Sigmoid colon (tissue), 7 donors: ENCODE results near the gene TMEM51. TPM values are rescaled to one million over a fixed set of nuclear protein-coding genes. Genes with fewer than 3 reads are reported as not detected.

Source experiments
- DNase-seq: peaks from one replicate; pipeline ENCODE4 v3.0.0-alpha.2; 2019
- H3K27ac ChIP-seq, 4 donors: fragments of 200-600 bp; sonication (generic); one replicate each; pipeline ENCODE4 v1.5.1; 2016 to 2019; ENCODE audit warnings: mild to moderate bottlenecking in 1 of 4
- H3K27me3 ChIP-seq, 3 donors: fragments of 200-600 bp; sonication (generic); one replicate each; pipeline ENCODE4 v1.5.1; 2019; ENCODE audit warnings: mild to moderate bottlenecking in 1 of 3
- H3K36me3 ChIP-seq, 4 donors: fragments of 200-600 bp; sonication (generic); one replicate each; pipeline ENCODE4 v1.5.1; 2016 to 2019
- H3K4me1 ChIP-seq, 4 donors: fragments of 200-600 bp; sonication (generic); one replicate each; pipeline ENCODE4 v1.5.1; 2017 to 2019
- H3K4me3 ChIP-seq, 4 donors: fragments of 200-600 bp; sonication (generic); one replicate each; pipeline ENCODE4 v1.5.1; 2017 to 2019; ENCODE audit warnings: mild to moderate bottlenecking in 2 of 4, moderate library complexity in 1 of 4
- H3K9me3 ChIP-seq, 4 donors: fragments of 200-600 bp in 3 of 4; sonication (generic) in 3 of 4; one replicate each; pipeline versions ENCODE4 v1.5.1 to v1.6.1; 2013 to 2019
- EP300 ChIP-seq, 4 donors: sonication (generic); formaldehyde crosslinking; IDR thresholded peaks; one replicate each; pipeline ENCODE4 v1.6.1; 2017; ENCODE audit warnings: antibody characterized with exemption in 4 of 4
- POLR2A ChIP-seq, 2 donors: fragments of 450-650 bp; IDR thresholded peaks; one replicate each; pipeline ENCODE4 v1.6.1; 2016; ENCODE audit warnings: antibody characterized with exemption in 2 of 2, mild to moderate bottlenecking in 2 of 2, moderate library complexity in 2 of 2
- POLR2AphosphoS5 ChIP-seq, 4 donors: sonication (generic); formaldehyde crosslinking; IDR thresholded peaks; one replicate each; pipeline ENCODE4 v1.6.1; 2017; ENCODE audit warnings: antibody characterized with exemption in 4 of 4
- WGBS, 2 donors: extraction: QIAGEN DNeasy Blood & Tissue Kit; methylation state at CpG; one replicate each; pipeline ENCODE4 v1.1.7; 2013; 5-methylcytosine and 5-hydroxymethylcytosine counted together
- intact Hi-C: fragments of 100-400 bp; cut with DNase I; formaldehyde crosslinking; loops from one replicate; pipeline ENCODE4 v1.15.1; 2023
- polyA plus RNA-seq, 3 donors: library from polyadenylated mRNA; stranded (reverse); fragments of 200-250 nt; gene quantifications; one replicate each; pipeline ENCODE4 v1.2.3, GENCODE V29; 2013
- total RNA-seq, 4 donors: library from RNA; depleted of rRNA; stranded (reverse); fragments of >200 nt; gene quantifications; one replicate each; pipeline ENCODE4 v1.1.0, GENCODE V29; 2016
- TF ChIP-seq, protein P1 (sequence below), 4 experiments: fragments of 450-650 bp in 3 of 4; fragments of 200-600 bp in 1 of 4; IDR thresholded peaks; one replicate each; pipeline ENCODE4 v1.5.1; 2016 to 2019; ENCODE audit warnings: antibody characterized with exemption in 4 of 4, mild to moderate bottlenecking in 3 of 4, moderate library complexity in 2 of 4
- donor health status: healthy with polysubstance abuse.
- donor health status: Bipolar disorder and iron deficiency.
- donor health status: healthy.

The TMEM51 gene
- total and polyA plus RNA-seq, 7 donors: 8.8 to 20.7 (median 15.3) TPM

DNA sequence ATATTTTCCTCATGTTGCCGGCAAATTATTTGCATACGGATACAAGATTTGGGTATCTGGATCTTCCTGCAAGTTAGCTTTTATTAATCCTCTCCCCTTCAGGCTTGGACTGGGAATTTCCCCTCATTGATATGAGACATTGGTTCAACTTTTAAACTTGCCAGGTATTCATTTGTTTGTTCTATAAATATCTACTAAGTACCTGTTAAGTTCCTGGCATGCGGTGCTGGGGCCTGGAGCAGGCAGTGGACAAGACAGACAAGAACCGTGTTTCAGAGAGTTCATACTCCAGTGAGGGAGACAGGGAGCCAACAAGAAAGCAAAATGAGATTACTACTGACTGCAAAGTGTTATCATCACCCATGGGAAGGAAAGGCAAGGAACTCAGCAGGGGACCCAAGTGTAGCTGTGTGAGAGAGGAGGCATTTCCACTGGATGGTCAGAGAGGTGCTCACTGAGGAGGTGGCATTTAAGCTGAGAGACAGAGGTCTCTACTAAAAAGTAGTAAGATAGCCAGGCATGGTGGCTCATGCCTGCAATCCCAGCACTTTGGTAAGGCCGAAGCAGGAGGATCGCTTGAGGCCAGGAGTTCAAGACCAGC, 54.4 kb downstream of the TMEM51 start:
- Histone ChIP-seq H3K4me3 (no peak overlapping the region), H3K27ac (peak overlapping the region in 3 of 4 donors; percentile 56 to 80 (median 78)), H3K4me1 (peaks cover 0 to 62% (median 42%) of the 10 kb centered on the region in 4 donors), H3K9me3 (no peaks in the 10 kb centered on the region), H3K27me3 (no peaks in the 10 kb centered on the region), H3K36me3 (no peaks in the 10 kb centered on the region)
- no peak for TF ChIP-seq POLR2AphosphoS5 (IDR thresholded peaks at IDR 0.05)
- no peak for TF ChIP-seq POLR2A (IDR thresholded peaks at IDR 0.05)
- no peak for TF ChIP-seq EP300 (IDR thresholded peaks at IDR 0.05)
- TF ChIP-seq, protein P1, sequence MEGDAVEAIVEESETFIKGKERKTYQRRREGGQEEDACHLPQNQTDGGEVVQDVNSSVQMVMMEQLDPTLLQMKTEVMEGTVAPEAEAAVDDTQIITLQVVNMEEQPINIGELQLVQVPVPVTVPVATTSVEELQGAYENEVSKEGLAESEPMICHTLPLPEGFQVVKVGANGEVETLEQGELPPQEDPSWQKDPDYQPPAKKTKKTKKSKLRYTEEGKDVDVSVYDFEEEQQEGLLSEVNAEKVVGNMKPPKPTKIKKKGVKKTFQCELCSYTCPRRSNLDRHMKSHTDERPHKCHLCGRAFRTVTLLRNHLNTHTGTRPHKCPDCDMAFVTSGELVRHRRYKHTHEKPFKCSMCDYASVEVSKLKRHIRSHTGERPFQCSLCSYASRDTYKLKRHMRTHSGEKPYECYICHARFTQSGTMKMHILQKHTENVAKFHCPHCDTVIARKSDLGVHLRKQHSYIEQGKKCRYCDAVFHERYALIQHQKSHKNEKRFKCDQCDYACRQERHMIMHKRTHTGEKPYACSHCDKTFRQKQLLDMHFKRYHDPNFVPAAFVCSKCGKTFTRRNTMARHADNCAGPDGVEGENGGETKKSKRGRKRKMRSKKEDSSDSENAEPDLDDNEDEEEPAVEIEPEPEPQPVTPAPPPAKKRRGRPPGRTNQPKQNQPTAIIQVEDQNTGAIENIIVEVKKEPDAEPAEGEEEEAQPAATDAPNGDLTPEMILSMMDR (IDR thresholded peaks at IDR 0.05): no peak
- peak; percentile 18 for DNase-seq
- WGBS, 2 donors: 92 to 94% methylated on average over 6 of the region's 6 CpGs
- intact Hi-C loops: no loop called here

DNA sequence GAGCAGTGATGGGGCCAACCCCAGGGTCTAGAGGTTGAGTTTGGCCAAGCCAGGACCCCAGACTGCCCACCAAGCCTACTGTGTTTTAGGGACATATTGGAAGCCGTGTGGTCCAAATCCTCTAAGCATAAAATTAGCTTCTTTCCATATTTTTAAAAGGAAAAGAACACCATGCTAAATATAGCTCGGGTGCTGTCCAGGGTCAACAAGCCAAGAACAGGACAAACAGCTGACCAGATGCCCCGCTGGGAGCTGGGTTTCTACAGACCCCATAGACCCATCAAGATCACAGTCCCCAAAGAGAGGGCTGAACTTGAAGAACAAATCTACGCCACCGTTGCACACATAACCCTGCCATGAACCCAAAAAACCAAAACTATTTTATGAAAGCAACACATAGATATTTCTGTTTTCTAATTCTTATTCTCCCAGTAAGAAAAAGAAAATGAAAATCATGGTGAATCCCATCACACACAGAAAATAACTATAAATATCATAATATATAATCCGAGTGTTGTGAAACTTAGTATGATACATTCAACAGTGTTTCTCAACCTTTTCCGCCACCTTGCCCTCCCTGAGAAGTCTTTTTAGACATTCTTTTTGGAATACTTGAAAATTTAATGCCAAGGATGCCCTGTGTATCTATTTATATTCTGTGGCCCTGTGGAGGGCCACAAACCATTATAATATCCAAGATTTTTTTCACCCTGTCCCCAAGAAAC, 57.3 kb downstream of the TMEM51 start:
- H3K9me3 ChIP-seq: no peaks in the 10 kb centered on the region
- no peaks in the 10 kb centered on the region for H3K36me3 ChIP-seq
- peak overlapping the region in 2 of 4 donors; percentile 14 to 21 for H3K27ac ChIP-seq
- peaks cover 0 to 82% (median 64%) of the 10 kb centered on the region in 4 donors for H3K4me1 ChIP-seq
- 89 to 93% methylated on average over 7 of the region's 7 CpGs for WGBS, 2 donors
- intact Hi-C loops: loop anchor here (5.0 kb wide), 1 partner anchor 61 kb away; no protein-coding TSS in a partner anchor
- H3K4me3 ChIP-seq: no peak overlapping the region
- peak; percentile 21 for DNase-seq
- TF ChIP-seq, protein P1 (IDR thresholded peaks at IDR 0.05): no peak
- no peaks in the 10 kb centered on the region for H3K27me3 ChIP-seq

DNA sequence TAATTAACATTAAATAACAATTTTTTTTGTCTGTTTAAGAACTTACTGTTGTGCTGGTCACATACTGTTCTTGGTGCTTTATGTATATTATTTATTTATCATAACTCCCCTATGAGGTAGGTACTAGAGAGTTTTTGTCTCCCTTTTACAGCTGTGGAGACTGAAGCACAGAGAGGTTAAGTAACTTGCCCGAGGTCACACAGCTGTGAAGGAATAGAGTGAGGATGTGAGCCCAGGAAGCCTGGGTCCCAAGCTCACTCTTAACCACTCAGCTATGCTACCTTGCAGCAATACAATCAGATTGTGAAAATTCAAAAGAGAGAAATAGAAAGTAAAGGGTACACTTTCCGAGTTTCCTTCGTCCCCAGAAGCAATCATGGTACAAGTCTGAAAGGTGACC, 57.9 kb downstream of the TMEM51 start:
- intact Hi-C loops: loop anchor here (5.0 kb wide), 1 partner anchor 61 kb away; no protein-coding TSS in a partner anchor
- Histone ChIP-seq H3K27me3 (no peaks in the 10 kb centered on the region), H3K4me1 (peaks cover 0 to 77% (median 60%) of the 10 kb centered on the region in 4 donors), H3K9me3 (no peaks in the 10 kb centered on the region), H3K27ac (peak overlapping the region in 2 of 4 donors; percentile 13 to 21), H3K36me3 (no peaks in the 10 kb centered on the region), H3K4me3 (no peak overlapping the region)
- DNase-seq: no peak
- no peak for TF ChIP-seq EP300 (IDR thresholded peaks at IDR 0.05)
- TF ChIP-seq, protein P1 (IDR thresholded peaks at IDR 0.05): no peak
- no peak for TF ChIP-seq POLR2A (IDR thresholded peaks at IDR 0.05)
- no peak for TF ChIP-seq POLR2AphosphoS5 (IDR thresholded peaks at IDR 0.05)
- WGBS, 2 donors: 94% methylated on average over 3 of the region's 3 CpGs

DNA sequence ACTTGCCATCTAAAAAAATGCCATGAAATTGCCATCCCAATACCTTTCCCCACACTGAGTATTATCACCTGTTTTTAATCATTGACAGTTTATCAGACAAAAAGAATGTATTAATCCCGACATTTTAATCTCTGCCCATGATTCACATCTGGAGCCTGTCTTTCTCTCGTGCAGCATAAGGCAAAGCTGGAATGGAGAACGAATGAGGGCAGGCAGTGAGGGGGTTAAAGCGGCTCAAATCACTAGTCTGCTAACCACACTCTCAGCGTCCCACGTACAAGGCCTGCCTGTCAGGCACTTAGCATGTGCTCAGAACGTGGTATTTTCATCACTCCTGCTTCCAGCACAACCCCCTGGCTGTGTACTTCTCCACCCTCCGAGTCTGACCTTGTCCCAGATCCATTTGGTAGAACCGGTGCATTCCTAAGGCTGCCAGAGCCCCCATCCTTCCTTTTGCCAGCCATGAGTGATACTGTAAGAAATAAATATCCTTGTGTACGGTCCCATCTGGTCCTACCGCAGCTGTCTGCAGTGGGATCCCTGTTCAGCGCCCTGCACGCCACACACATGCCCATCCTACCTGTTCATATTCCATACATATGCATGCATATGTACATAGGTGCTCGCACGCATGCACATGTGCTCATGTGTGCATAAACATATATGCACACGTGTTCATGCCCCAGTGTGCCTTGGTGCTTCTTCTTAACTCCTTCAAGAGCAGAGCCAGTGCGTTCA, 58.8 kb downstream of the TMEM51 start:
- no peaks in the 10 kb centered on the region for H3K27me3 ChIP-seq
- intact Hi-C loops: loop anchor here (5.0 kb wide), 1 partner anchor 60 kb away; no protein-coding TSS in a partner anchor
- H3K9me3 ChIP-seq: no peaks in the 10 kb centered on the region
- no peak for DNase-seq
- 81 to 85% methylated on average over 17 of the region's 17 CpGs for WGBS, 2 donors
- H3K36me3 ChIP-seq: no peaks in the 10 kb centered on the region
- TF ChIP-seq POLR2A (IDR thresholded peaks at IDR 0.05) (no peak), POLR2AphosphoS5 (IDR thresholded peaks at IDR 0.05) (no peak), EP300 (IDR thresholded peaks at IDR 0.05) (no peak)
- TF ChIP-seq, protein P1 (IDR thresholded peaks at IDR 0.05): no peak
- H3K4me3 ChIP-seq: no peak overlapping the region
- H3K4me1 ChIP-seq: peaks cover 0 to 68% (median 50%) of the 10 kb centered on the region in 4 donors
- H3K27ac ChIP-seq: peak overlapping the region; percentile 4 to 91 (median 86)
